ENCODE measurements around the gene TRMO.

TRMO gene

GRCh38 chr9:97900738-97901565 is 21.3 kb downstream of the TRMO start:
- no peak for DNase-seq

GRCh38 chr9:97900103-97900737 is 22.1 kb downstream of the TRMO start:
- no peak for DNase-seq

- DNase-seq = no peak
Observed at GRCh38 chr9:97895695-97896332, 26.5 kb downstream of the TRMO start.

- no peak for DNase-seq
Observed at GRCh38 chr9:97895211-97895610, 27.1 kb downstream of the TRMO start.

DNA sequence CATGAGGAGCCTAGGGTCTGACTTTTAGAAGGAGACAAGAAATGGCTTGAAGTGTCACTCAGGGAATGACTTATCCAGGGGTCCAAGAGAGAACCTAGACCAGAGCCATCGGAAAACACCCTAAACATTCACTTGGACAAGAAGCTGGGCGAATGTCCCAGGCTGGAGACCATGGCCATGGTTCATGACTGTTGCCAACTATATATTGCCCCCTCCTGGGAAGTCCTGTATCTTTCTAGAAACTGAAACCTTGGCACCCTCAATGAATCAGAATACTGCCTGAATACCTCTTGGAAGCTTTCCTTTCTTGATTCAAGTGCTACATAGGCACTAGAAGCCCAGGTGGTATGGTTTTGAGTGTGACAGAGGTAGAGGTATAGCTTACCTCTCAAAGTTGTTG is 29.9 kb downstream of the TRMO start:
- no peak for DNase-seq

DNA sequence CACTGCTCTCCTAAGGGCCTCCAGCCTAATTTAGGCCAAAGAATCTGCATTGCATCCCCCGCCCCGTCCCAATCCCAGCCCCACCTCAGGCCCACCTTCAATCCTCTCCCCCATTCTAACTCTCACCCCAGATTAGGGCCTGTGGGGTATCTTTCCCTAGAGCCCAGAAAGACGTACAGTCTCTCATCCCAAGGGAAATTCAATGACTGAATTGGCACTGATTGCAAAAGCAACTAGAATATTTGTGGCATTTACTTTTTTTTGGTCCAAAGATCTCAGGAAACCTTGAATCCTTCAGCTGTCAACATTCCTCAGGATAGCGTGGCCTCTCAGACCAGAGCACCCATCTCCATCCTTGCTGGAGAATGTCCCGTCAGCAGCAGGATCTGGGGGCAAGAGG is 30.6 kb downstream of the TRMO start:
- no peak for DNase-seq

GRCh38 chr9:97889941-97890887 is 32.1 kb downstream of the TRMO start:
- DNase-seq = no peak

- DNase-seq = no peak
Observed at GRCh38 chr9:97880336-97880735, 42.0 kb downstream of the TRMO start.

GRCh38 chr9:97876061-97876460 is 46.2 kb downstream of the TRMO start:
- no peak for DNase-seq

- DNase-seq = no peak
Observed at GRCh38 chr9:97875111-97875510, 47.2 kb downstream of the TRMO start.

GRCh38 chr9:97874624-97875023 is 47.7 kb downstream of the TRMO start:
- DNase-seq = no peak

DNA sequence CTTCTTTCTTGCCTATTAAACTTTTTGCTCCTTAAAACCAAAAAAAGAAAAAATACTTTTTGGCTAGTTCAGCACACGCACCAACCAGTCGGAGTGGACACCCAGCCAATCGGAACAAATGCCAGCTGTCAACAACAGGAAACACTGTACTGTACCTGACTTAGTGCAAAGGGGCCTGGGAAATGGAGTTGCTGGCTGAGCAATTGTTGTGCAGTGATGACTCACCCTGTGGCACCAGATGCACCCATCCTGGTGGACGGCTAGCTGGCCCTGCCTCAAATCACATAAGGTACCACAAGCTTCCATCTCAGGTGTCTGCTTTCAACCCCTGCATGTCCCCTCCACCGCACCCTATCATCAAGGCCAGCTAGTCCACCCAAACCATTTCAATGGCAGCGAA is 48.4 kb downstream of the TRMO start:
- DNase-seq = no peak

GRCh38 chr9:97873425-97873824 is 48.9 kb downstream of the TRMO start:
- DNase-seq = no peak

GRCh38 chr9:97868859-97869258 is 53.4 kb downstream of the TRMO start:
- no peak for DNase-seq

DNA sequence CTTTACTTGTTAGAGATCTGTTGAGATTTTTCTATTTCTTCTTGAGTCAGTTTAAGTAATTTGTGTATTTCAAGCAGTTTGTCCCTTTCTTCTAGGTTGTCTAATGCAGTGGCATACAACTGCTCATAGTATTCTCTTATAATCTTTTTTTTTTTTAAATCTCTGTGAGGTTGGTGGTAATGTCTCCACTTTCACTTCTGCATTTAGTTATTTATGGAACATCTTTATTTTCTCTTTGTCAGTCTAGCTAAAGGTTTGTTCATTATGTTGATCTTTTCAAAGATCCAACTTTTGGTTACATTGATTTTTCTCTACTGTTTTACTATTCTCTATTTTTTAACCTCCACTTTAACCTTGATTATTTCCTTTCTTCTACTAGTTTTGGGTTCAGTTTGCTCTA is 55.5 kb downstream of the TRMO start:
- no peak for DNase-seq

DNA sequence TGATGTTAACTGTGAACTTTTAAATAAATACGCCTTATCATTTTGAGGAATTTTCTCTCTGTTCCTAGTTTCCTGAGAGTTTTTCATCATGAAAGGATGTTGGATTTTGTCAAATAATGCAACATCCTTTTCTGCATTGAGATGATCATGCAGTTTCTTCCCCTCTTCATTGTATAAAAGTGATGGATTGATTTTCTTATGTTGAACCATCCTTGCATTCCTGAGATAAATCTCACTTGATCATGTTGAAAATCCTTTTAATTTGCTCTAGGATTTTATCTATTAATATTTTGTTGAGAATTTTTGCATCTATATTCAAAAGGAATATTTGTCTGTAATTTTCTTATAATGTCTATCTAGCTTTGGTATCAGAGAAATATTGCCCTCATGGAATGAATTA is 56.0 kb downstream of the TRMO start:
- no peak for DNase-seq

GRCh38 chr9:97864396-97864795 is 57.9 kb downstream of the TRMO start:
- DNase-seq = no peak

GRCh38 chr9:97863314-97863713 is 59.0 kb downstream of the TRMO start:
- DNase-seq = no peak

DNA sequence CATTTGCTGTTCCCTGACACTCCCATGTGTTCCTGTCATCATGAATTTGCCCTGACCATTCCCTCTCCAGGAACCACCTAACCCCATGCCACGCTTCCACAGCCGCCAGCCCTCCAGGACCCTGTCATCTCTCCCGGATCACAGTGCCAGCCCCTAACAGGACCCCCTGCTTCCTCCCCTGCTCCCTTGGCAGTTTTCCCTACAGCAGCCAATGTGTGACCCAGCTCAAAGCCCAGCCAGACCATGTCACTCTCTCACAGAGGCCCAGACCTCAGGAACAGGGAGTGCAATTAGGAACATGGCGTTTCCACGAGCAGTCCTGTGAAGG is 61.2 kb downstream of the TRMO start:
- DNase-seq = no peak

GRCh38 chr9:97860451-97861147 is 61.7 kb downstream of the TRMO start:
- no peak for DNase-seq

- DNase-seq = no peak
Observed at GRCh38 chr9:97859346-97859745, 63.0 kb downstream of the TRMO start.

DNA sequence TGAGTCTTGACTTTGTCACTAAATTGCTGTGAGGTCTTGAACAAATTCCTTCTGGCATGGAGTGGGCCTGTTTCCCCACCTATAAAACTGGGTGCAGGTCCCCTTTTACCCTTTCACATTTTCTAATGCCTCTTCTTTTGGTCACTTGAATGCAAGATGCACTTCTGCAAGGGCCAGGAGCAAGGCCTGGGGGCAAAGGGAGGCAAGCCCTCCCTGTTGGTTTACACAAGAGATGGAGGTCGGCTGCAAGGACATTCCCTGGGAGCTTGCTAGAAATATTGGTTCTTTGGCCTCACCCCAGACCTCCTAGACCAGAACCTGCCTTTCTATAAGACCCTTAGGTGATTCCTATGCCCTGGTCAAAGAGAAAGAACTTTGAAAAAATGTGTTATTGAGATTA is 63.5 kb downstream of the TRMO start:
- no peak for DNase-seq

- no peak for DNase-seq
Observed at GRCh38 chr9:97858393-97858713, 63.9 kb downstream of the TRMO start.
